Measurements from ENCODE around the gene PLA1A. TPM values are rescaled to one million over a fixed set of nuclear protein-coding genes. Genes with fewer than 3 reads are reported as not detected.

The PLA1A gene
- total and polyA plus RNA-seq, 2 donors (not counting 3 experiments of a cell fraction or from before 2014, with no cell fraction given) = 0.07 TPM; not detected in 1

DNA sequence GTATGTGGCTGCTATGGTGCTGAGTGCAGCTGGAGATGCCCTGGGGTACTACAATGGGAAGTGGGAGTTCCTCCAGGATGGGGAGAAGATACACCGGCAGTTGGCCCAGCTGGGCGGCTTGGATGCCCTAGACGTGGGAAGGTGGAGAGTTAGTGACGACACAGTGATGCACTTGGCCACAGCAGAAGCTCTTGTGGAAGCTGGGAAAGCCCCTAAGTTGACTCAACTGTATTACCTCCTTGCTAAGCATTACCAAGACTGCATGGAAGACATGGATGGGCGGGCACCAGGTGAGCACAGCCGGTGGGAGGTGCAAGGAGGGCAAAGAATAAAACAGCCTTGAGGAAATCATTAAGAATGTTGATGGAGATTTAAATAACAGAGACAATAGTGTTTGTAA, 15.5 kb upstream of the PLA1A start:
- no peaks in the 10 kb centered on the region for H3K9me3 ChIP-seq (replicated peaks; ENCODE audit: control insufficient read depth, insufficient read depth, low read length)
- no peaks in the 10 kb centered on the region for H3K27me3 ChIP-seq (ENCODE audit: control insufficient read depth in 2 of 2, insufficient read depth in 2 of 2, low read length in 2 of 2)
- no peak overlapping the region for H3K4me3 ChIP-seq (replicated peaks in 1 of 3; ENCODE audit: insufficient read depth in 1 of 3, low read depth in 1 of 3, low read length in 3 of 3)
- no peaks in the 10 kb centered on the region for H3K9me1 ChIP-seq (replicated peaks; ENCODE audit: control insufficient read depth, extremely low read depth, insufficient read depth, low read length)
- dilution Hi-C loops (cut with MboI; ENCODE audit: extremely low pct_ligation_motif_present, low sequenced_read_pairs) = no loop called here
- no peaks in the 10 kb centered on the region for H3K36me3 ChIP-seq (ENCODE audit: control insufficient read depth in 2 of 2, extremely low read depth in 1 of 2, insufficient read depth in 2 of 2, low read length in 2 of 2)
- H3K4me1 ChIP-seq (ENCODE audit: control insufficient read depth, extremely low read depth, insufficient read depth, low read length) = peaks cover 9% of the 10 kb centered on the region
- no peaks in the 10 kb centered on the region for H3K79me2 ChIP-seq (ENCODE audit: control insufficient read depth, insufficient read depth, low read length)
- no TSS peak for BruUV-seq (replicated peaks)
- POLR2A ChIA-PET = no interaction called here
- no peak for DNase-seq (ENCODE audit: low read depth, low spot score)
- no peak for TF ChIP-seq FOS (IDR thresholded peaks at IDR 0.05; ENCODE audit: borderline replicate concordance, insufficient read depth, low read length)
- no peak for TF ChIP-seq EZH2 (IDR thresholded peaks at IDR 0.05; ENCODE audit: borderline replicate concordance, low read depth, low read length, severe bottlenecking)
- intact Hi-C loops (cut with micrococcal nuclease) = no loop called here
- CTCF ChIA-PET = no interaction called here
- no peak for FAIRE-seq
- H3K4me2 ChIP-seq (ENCODE audit: insufficient read depth, low read length) = no peak overlapping the region
- no peak overlapping the region for H3K9ac ChIP-seq (replicated peaks; ENCODE audit: extremely low read depth, insufficient read depth, low read length)
- H2AFZ ChIP-seq (ENCODE audit: low read depth, low read length) = no peak overlapping the region
- no peak overlapping the region for H3K27ac ChIP-seq (ENCODE audit: insufficient read depth, low read depth, low read length)
- no peaks in the 10 kb centered on the region for H4K20me1 ChIP-seq (replicated peaks; ENCODE audit: control insufficient read depth, extremely low read depth, insufficient read depth, low read length)

DNA sequence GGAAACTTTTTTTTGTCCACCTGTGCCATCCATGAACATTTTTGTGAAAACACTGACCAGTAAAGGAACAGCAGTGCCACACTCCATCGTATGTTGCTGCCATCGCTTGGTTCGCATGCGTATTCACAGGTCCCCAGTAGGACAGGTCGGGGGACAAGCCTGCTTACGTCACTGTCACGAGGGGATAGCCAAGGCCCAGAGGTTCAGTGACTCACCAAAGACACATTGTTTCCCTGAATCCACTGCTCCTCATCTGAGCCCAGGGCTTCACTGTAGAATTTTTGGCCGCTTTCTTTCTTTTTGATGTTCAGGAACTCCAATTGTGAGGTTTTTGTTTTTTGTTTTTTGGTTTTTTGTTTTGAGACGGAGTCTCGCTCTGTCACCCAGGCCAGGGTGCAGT, 12.5 kb upstream of the PLA1A start:
- H3K36me3 ChIP-seq (ENCODE audit: control insufficient read depth in 2 of 2, extremely low read depth in 1 of 2, insufficient read depth in 2 of 2, low read length in 2 of 2) = no peaks in the 10 kb centered on the region
- H2AFZ ChIP-seq (ENCODE audit: low read depth, low read length) = no peak overlapping the region
- dilution Hi-C loops (cut with MboI; ENCODE audit: extremely low pct_ligation_motif_present, low sequenced_read_pairs) (no loop called here), intact Hi-C loops (cut with micrococcal nuclease) (no loop called here)
- no peak overlapping the region for H3K9ac ChIP-seq (replicated peaks; ENCODE audit: extremely low read depth, insufficient read depth, low read length)
- H3K27me3 ChIP-seq (ENCODE audit: control insufficient read depth in 2 of 2, insufficient read depth in 2 of 2, low read length in 2 of 2) = no peaks in the 10 kb centered on the region
- no TSS peak for BruUV-seq (replicated peaks)
- H3K4me2 ChIP-seq (ENCODE audit: insufficient read depth, low read length) = no peak overlapping the region
- no peaks in the 10 kb centered on the region for H4K20me1 ChIP-seq (replicated peaks; ENCODE audit: control insufficient read depth, extremely low read depth, insufficient read depth, low read length)
- DNase-seq (ENCODE audit: low read depth, low spot score) (no peak), FAIRE-seq (no peak)
- no peaks in the 10 kb centered on the region for H3K4me1 ChIP-seq (ENCODE audit: control insufficient read depth, extremely low read depth, insufficient read depth, low read length)
- H3K9me3 ChIP-seq (replicated peaks; ENCODE audit: control insufficient read depth, insufficient read depth, low read length) = no peaks in the 10 kb centered on the region
- POLR2A ChIA-PET = no interaction called here
- H3K4me3 ChIP-seq (replicated peaks in 1 of 3; ENCODE audit: insufficient read depth in 1 of 3, low read depth in 1 of 3, low read length in 3 of 3) = no peak overlapping the region
- H3K79me2 ChIP-seq (ENCODE audit: control insufficient read depth, insufficient read depth, low read length) = no peaks in the 10 kb centered on the region
- CTCF ChIA-PET = no interaction called here
- no peaks in the 10 kb centered on the region for H3K9me1 ChIP-seq (replicated peaks; ENCODE audit: control insufficient read depth, extremely low read depth, insufficient read depth, low read length)
- TF ChIP-seq FOS (IDR thresholded peaks at IDR 0.05; ENCODE audit: borderline replicate concordance, insufficient read depth, low read length) = no peak
- H3K27ac ChIP-seq (ENCODE audit: insufficient read depth, low read depth, low read length) = no peak overlapping the region

Data from endothelial cell of umbilical vein (primary cell).